Activated CD4-positive, alpha-beta T cell treated with anti-CD3 and anti-CD28 coated beads, Interleukin-2, amount 10 ng/mL, durations not matched to agents 24 days and 14 days (primary cell): ENCODE measurements around the gene RITA1. TPM values are rescaled to one million over a fixed set of nuclear protein-coding genes. Genes with fewer than 3 reads are reported as not detected.

Experiments used
- DNase-seq: peaks from one replicate; pipeline ENCODE4 v3.0.0; 2022
- H3K27ac Mint-ChIP-seq: one replicate; pipeline ENCODE4 v1.8.0; 2022; ENCODE audit warnings: mild to moderate bottlenecking, mixed read lengths
- H3K27me3 Mint-ChIP-seq: one replicate; pipeline ENCODE4 v1.8.0; 2022; ENCODE audit warnings: mixed read lengths
- H3K36me3 Mint-ChIP-seq: one replicate; pipeline ENCODE4 v1.8.0; 2022; ENCODE audit warnings: low read depth, mild to moderate bottlenecking, mixed read lengths
- H3K4me1 Mint-ChIP-seq: one replicate; pipeline ENCODE4 v1.8.0; 2021; ENCODE audit warnings: mixed read lengths
- H3K4me3 Mint-ChIP-seq: one replicate; pipeline ENCODE4 v1.8.0; 2022; ENCODE audit warnings: mild to moderate bottlenecking, moderate library complexity, mixed read lengths
- H3K9me3 Mint-ChIP-seq: one replicate; pipeline ENCODE4 v1.8.0; 2021; ENCODE audit warnings: mixed read lengths
- intact Hi-C: fragments of 100-400 bp; cut with micrococcal nuclease; formaldehyde crosslinking; loops from one replicate; pipeline ENCODE4 v1.15.1; 2023
- total RNA-seq: library from RNA; stranded (reverse); gene quantifications from 2 replicates; pipeline ENCODE4 v1.2.3, GENCODE V29; 2022

The RITA1 gene
- total RNA-seq, 1 donor from 2014 or later, result 25.5 TPM

DNA sequence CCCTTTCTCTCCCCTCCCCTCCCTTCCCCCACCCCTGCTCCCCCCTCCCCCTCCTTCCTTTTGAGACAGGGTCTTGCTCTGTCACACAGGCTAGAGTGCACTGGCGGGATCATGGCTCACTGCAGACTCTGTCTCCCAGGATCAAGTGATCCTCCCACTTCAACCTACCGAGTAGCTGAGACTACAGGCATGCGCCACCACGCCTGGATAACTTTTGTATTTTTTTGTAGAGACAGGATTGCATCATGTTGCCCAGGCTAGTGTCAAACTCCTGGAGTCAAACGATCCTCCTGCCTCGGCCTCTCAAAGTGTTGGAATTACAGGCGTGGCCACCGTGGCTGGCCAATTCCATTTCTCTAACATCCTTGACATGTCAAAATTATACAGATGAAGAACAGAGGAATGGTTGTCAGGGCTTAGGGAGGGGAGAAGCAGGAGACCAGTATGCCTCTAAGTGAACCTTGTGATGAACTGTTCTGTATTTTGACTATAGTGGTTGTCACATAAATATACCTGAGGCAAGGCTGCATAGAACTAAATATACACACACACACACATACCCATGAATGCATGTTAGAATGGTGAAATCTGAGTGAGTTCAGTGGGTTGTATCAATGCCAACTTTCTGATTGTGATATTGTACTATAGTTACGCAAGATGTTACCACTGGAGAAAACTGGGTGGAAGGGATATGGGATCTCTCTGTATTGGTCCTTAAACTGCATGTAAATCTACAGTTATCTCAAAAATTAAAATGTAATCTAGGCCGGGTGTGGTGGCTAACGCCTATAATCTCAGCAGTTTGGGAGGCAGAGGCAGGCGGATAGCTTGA lies 39.6 kb upstream of the RITA1 start:
- DNase-seq, result no peak
- Mint-ChIP-seq H3K27me3 (peaks cover 19% of the 10 kb centered on the region), H3K4me3 (no peak overlapping the region), H3K27ac (no peak overlapping the region), H3K4me1 (no peaks in the 10 kb centered on the region), H3K9me3 (no peaks in the 10 kb centered on the region), H3K36me3 (no peaks in the 10 kb centered on the region)
- intact Hi-C loops, result no loop called here

DNA sequence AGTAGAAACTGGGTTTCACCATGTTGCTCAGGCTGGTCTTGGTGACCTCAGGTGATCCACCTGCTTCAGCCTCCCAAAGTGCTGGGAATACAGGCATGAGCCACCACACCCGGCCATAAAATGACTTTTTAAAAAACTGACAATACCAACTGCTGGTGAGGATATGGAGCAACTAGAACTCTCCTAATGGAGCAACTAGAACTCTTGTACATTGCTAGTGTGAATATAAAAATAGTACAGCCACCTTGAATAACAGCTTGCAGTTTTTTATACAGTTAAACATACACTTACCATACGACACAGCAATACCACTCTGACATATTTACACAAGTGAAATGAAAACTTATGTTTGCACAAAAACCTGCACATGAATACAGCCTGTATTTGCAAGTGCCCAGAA lies 38.5 kb upstream of the RITA1 start:
- peaks cover under 1% of the 10 kb centered on the region for H3K4me1 Mint-ChIP-seq
- no peak for DNase-seq
- intact Hi-C loops, result no loop called here
- H3K27me3 Mint-ChIP-seq, result peaks cover 22% of the 10 kb centered on the region
- H3K36me3 Mint-ChIP-seq, result no peaks in the 10 kb centered on the region
- no peak overlapping the region for H3K4me3 Mint-ChIP-seq
- no peaks in the 10 kb centered on the region for H3K9me3 Mint-ChIP-seq
- no peak overlapping the region for H3K27ac Mint-ChIP-seq

DNA sequence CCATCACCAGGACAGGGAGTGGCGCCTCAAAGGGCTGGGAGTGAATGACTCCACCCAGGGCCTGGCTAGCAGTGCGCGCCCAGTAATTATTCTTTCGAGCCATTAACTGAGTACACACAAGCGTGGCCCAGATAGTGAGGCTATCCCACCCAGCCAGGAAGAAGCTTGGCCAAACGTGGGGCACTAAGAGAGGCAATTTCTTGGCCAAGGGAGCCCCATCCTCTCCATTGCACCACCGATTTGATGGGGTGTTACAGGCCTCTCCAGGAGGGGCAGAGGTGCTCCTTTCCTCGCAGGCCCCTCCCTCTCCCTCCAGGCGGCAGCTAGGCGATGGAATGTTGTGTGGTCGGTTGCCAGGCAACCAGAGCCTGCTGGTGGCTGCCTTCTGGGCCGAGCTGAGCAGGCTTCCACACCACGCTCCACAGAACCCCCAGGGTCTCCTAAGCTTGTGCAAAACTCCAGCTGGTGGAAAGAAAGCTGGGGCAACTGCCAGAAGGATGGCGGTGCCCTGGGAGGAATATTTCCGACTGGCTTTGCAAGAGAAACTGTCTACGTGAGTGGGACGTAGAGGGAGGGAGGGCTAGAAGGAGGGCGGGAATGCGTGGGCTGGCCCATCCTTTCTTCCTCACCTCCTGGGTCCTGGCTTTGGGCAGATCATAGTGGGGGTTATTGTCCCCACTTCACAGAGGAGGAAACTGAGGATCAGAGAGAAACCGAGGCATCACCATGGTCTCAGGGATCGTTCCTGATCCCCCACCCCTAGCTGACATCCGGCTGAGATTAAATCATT lies 36.0 kb upstream of the RITA1 start, which contains the start of gene CFAP73:
TSS of gene CFAP73 (plus strand) at position 364 of the 790 bp plus-strand sequence. CDS start at position 498, 134 bp downstream.
- intact Hi-C loops, result loop anchor here (10.0 kb wide), 1 partner anchor 245 kb away; the partner anchor contains the start of gene OAS1
- no peaks in the 10 kb centered on the region for H3K9me3 Mint-ChIP-seq
- no peak for DNase-seq
- no peaks in the 10 kb centered on the region for H3K36me3 Mint-ChIP-seq
- H3K27ac Mint-ChIP-seq, result no peak within 1 kb of the TSS
- H3K4me1 Mint-ChIP-seq, result peaks cover 10% of the 10 kb centered on the region
- H3K4me3 Mint-ChIP-seq, result no peak within 1 kb of the TSS
- peaks cover 35% of the 10 kb centered on the region for H3K27me3 Mint-ChIP-seq

DNA sequence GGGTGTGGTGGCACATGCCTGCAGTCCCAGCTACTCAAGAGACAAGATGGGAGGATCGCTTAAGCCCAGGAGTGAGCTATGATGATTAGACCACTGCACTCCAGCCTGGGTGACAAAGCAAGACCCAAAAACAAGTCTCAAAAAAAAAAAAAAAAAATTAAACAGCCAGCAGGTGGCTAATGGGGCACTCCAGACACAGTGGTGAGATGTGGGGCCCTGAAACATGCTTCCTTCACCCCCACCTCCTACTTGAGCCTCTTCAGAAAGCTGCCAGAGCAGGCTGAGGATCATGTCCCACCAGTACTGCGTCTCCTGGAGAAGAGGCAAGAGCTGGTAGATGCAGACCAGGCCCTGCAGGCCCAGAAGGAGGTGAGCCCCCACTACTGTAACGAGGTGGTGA lies 33.9 kb upstream of the RITA1 start:
- no peak for DNase-seq
- Mint-ChIP-seq H3K27me3 (peaks cover 29% of the 10 kb centered on the region), H3K4me1 (peaks cover 10% of the 10 kb centered on the region), H3K4me3 (peak overlapping the region; percentile 85), H3K9me3 (no peaks in the 10 kb centered on the region), H3K36me3 (peaks cover 2% of the 10 kb centered on the region), H3K27ac (no peak overlapping the region)
- intact Hi-C loops, result loop anchor here (1.0 to 10.0 kb wide), 4 partner anchors 15 to 247 kb away; partner anchors contain the start of genes DDX54, OAS1, RITA1 and TPCN1

DNA sequence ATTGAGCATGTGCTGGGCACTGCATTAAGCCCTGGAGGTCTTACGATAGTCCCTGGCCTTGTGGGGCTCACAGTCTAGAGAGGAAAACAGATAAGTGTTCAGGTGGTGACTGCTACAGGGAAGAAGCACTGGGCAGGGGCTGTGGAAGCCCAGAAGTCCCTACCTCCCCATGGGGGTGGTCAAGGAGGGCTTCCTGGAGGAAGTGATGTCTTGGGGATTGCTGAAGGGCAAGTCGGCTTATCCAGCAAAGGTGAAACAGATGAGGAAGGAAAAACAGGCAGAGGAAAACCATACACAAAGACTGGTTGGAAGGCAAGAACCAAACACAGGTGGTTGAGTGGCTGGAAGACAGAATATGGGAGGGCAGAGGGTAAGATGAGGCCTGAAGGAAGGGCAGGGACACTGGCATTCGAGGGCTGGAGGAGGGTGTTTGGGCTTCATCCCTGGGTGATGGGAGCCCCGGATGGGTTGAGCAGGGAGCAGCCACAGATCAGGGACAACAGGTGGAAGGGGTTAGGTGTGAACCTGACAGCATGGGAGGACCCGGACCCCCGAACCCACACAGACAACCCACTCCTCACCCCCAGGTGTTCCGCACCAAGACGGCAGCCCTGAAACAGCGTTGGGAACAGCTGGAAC lies 33.2 kb upstream of the RITA1 start:
- Mint-ChIP-seq H3K36me3 (peaks cover 9% of the 10 kb centered on the region), H3K4me1 (peaks cover 10% of the 10 kb centered on the region), H3K27ac (no peak overlapping the region), H3K27me3 (peaks cover 28% of the 10 kb centered on the region), H3K4me3 (peak overlapping the region; percentile 85), H3K9me3 (no peaks in the 10 kb centered on the region)
- intact Hi-C loops, result loop anchor here (1.0 to 10.0 kb wide), 4 partner anchors 16 to 248 kb away; partner anchors contain the start of genes DDX54, OAS1, RITA1 and TPCN1
- no peak for DNase-seq

DNA sequence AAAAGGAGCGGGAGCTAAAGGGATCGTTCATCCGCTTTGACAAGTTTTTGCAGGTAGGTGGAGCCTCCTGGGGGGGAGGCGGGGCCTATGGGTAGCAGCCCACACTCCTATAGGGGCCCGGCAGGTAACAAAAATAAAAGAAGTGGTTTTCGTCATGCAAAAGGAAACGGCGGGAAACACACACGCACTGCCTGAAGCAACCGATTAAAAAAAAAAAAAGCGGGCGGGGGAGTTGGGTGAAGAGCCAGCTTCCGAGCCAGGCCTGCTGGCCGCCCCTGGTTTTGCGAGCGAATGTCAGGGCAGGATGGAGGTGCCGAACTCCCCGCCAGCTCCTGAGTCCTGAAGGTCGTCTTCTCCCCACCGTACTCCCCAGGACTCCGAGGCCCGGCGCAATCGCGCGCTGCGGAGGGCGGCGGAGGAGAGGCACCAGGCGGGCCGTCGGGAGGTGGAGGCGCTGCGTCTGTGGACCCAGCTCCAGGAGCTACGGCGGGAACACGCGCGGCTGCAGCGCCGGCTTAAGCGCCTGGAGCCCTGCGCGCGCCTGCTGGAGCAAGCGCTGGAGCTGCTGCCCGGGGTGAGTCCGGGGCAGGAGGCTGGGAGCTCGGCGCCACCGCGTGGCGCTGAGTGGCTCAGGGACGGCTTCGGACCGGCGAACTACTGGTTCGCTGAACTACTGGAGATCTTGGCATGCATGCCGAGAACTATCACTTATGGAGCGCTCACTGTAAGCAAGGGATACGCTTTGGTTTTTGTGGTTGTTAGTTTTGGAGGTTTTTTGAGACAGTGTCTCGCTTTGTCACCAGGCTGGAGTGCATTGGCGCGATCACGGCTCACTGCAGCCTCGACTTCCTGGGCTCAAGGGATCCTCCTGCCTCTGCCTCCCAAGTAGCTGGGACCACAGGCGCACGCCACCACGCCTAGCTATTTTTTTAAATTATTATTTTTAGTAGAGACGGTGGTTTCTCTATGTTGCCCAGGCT lies 32.4 kb upstream of the RITA1 start:
- Mint-ChIP-seq H3K27ac (no peak overlapping the region), H3K36me3 (peaks cover 16% of the 10 kb centered on the region), H3K9me3 (no peaks in the 10 kb centered on the region), H3K27me3 (peaks cover 26% of the 10 kb centered on the region), H3K4me3 (peak overlapping the region; percentile 85), H3K4me1 (peaks cover 10% of the 10 kb centered on the region)
- peak; percentile 86 for DNase-seq
- intact Hi-C loops, result loop anchor here (1.0 to 10.0 kb wide), 5 partner anchors 17 to 248 kb away; partner anchors contain the start of genes DDX54, OAS1, RITA1 and TPCN1

DNA sequence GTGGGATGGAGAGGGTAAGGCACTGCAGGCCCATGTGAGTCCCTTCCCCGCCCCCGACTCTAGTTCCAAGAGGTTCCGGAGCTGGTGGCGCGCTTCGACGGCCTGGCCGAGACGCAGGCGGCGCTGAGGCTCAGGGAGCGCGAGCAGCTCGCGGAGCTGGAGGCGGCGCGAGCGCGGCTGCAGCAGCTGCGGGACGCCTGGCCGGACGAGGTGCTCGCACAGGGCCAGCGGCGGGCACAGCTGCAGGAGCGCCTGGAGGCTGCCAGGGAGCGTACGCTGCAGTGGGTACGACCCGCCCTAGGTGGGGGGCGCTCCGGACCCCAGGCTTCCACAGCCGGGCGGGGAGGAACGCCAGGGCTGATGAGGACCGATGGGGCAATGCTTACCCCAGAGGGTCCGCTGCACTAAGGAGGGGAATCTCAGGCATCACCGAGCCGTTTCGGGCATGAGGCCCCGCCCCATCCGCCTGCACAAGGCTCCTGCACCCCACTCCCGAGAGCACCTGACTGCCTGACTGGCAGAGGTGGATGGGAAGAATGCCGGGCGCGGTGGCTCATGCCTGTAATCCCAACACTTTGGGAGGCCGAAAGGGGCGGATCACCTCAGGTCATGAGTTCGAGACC lies 31.1 kb upstream of the RITA1 start:
- Mint-ChIP-seq H3K4me3 (peak overlapping the region; percentile 61), H3K9me3 (no peaks in the 10 kb centered on the region), H3K4me1 (peaks cover 10% of the 10 kb centered on the region), H3K36me3 (peaks cover 27% of the 10 kb centered on the region), H3K27me3 (peaks cover 26% of the 10 kb centered on the region), H3K27ac (no peak overlapping the region)
- intact Hi-C loops, result loop anchor here (10.0 kb wide), 1 partner anchor 250 kb away; the partner anchor contains the start of gene OAS1
- DNase-seq, result peak; percentile 73

DNA sequence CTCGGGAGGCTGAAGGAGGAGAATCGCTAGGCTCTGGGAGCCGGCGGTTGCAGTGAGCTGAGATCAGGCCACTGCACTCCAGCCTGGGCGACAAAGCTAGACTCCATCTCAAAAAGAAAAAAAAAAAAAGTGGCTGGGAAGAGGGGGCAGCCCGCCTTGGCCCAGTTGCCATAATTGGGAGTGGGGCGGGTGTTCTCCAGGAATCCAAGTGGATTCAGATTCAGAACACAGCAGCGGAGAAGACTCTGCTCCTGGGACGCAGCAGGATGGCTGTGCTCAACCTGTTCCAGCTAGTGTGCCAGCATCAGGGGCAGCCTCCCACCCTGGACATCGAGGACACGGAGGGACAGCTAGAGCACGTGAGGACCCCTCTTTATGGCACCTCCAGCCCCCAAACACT lies 30.5 kb upstream of the RITA1 start:
- no peaks in the 10 kb centered on the region for H3K9me3 Mint-ChIP-seq
- H3K27me3 Mint-ChIP-seq, result peaks cover 24% of the 10 kb centered on the region
- H3K4me1 Mint-ChIP-seq, result peaks cover 10% of the 10 kb centered on the region
- no peak overlapping the region for H3K4me3 Mint-ChIP-seq
- peaks cover 29% of the 10 kb centered on the region for H3K36me3 Mint-ChIP-seq
- no peak for DNase-seq
- H3K27ac Mint-ChIP-seq, result no peak overlapping the region
- intact Hi-C loops, result loop anchor here (10.0 kb wide), 1 partner anchor 250 kb away; the partner anchor contains the start of gene OAS1

DNA sequence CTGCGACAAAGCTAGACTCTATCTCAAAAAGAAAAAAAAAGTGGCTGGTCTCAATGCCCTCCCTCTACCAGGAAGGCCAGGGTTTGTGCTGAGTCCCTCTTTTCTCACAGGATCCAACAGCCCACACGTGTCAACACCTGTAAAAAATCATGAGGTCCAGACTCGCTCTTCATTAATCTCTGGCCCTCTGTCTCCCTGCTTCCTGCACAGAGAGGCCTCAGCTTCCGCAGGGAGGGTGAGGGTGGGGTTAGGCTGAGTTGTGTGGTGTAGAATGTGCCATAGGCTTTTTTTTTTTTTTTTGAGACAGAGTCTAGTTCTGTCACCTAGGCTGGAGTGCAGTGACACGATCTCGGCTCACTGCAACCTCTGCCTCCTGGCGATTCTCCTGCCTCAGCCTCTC lies 29.9 kb upstream of the RITA1 start:
- no peaks in the 10 kb centered on the region for H3K9me3 Mint-ChIP-seq
- intact Hi-C loops, result loop anchor here (10.0 kb wide), 1 partner anchor 251 kb away; the partner anchor contains the start of gene OAS1
- H3K4me1 Mint-ChIP-seq, result peaks cover 14% of the 10 kb centered on the region
- DNase-seq, result no peak
- no peak overlapping the region for H3K4me3 Mint-ChIP-seq
- H3K27me3 Mint-ChIP-seq, result peaks cover 20% of the 10 kb centered on the region
- peaks cover 34% of the 10 kb centered on the region for H3K36me3 Mint-ChIP-seq
- no peak overlapping the region for H3K27ac Mint-ChIP-seq

DNA sequence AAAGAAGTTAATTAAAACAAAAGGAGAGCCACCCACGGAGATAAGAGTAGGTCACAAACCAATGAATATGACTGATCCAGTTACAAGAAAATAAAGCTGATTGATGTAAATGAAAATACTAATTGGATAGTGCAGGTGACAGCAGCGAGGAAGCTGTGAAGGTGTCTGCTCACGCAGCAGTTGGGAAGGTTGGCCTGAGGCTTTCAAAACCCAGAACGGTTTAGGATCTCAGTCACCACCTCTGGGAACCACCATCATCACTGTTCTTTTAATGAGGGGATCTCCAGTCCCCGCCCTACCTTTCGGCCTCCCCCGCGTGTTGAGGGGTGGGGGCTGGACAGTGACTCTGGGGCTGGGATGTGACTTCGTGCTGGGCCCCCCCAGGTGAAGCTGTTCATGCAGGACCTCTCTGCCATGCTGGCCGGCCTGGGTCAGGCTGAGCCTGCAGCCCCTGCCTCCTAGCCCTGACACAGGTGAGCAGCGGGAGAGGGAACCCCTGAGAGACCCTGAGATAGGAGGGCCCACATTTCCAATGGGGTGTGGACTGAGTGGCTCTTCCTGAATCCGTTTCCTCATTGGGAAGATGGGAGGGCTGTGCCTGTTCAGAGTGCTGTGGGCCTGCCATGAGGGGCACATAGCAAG lies 28.2 kb upstream of the RITA1 start:
- Mint-ChIP-seq H3K27me3 (peaks cover 13% of the 10 kb centered on the region), H3K9me3 (no peaks in the 10 kb centered on the region), H3K4me1 (peaks cover 10% of the 10 kb centered on the region), H3K27ac (no peak overlapping the region), H3K36me3 (peaks cover 47% of the 10 kb centered on the region), H3K4me3 (no peak overlapping the region)
- no peak for DNase-seq
- intact Hi-C loops, result loop anchor here (10.0 kb wide), 1 partner anchor 253 kb away; the partner anchor contains the start of gene OAS1

DNA sequence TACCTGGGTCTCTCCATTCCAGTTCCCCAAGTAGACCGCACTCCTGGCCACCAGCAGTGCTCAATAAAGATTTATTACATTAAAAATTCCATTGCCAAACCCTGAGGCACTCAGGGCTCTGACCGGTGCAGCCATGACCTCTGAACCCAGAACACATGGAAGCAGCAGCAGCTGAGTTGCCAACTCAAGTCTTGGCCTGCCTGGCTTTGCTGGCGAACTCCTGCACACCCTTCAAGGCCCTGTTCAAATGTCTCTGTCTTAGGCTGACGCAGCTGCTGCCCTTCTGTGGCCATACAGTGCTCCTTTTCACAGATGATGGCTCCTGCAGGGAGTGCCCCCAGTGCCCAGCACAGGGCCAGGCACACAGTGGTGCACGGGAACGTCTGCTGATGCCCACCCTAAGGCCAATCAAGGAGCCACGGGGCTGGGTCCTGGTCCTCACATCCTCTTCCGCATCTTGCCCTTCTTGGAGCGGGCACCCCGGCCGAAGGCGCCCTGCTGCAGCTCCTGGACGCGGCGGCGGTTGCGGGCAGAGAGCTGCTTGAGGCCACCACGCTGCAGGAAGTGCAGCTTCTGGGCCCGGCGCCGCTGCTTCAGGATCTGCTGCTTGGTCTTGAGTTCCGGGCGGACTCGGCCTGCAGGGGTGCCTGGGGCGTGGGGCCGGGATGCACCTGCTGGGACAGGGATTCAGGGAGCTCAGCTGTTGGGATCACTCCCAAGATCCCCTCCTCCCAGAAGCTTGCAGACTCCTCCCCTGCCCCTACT lies 26.9 kb upstream of the RITA1 start:
- intact Hi-C loops, result loop anchor here (10.0 kb wide), 1 partner anchor 254 kb away; the partner anchor contains the start of gene OAS1
- Mint-ChIP-seq H3K27me3 (peaks cover 7% of the 10 kb centered on the region), H3K4me3 (no peak overlapping the region), H3K9me3 (no peaks in the 10 kb centered on the region), H3K27ac (no peak overlapping the region), H3K36me3 (peaks cover 57% of the 10 kb centered on the region), H3K4me1 (peaks cover 5% of the 10 kb centered on the region)
- no peak for DNase-seq
